ENCODE measurements around the gene REEP6. TPM values are rescaled to one million over a fixed set of nuclear protein-coding genes. Genes with fewer than 3 reads are reported as not detected.

REEP6 gene
- total and polyA plus RNA-seq, 2 of the 8 experiments (the other 6 are each of a cell fraction or from before 2014, with no cell fraction given): 12.6 to 20.7 TPM

DNA sequence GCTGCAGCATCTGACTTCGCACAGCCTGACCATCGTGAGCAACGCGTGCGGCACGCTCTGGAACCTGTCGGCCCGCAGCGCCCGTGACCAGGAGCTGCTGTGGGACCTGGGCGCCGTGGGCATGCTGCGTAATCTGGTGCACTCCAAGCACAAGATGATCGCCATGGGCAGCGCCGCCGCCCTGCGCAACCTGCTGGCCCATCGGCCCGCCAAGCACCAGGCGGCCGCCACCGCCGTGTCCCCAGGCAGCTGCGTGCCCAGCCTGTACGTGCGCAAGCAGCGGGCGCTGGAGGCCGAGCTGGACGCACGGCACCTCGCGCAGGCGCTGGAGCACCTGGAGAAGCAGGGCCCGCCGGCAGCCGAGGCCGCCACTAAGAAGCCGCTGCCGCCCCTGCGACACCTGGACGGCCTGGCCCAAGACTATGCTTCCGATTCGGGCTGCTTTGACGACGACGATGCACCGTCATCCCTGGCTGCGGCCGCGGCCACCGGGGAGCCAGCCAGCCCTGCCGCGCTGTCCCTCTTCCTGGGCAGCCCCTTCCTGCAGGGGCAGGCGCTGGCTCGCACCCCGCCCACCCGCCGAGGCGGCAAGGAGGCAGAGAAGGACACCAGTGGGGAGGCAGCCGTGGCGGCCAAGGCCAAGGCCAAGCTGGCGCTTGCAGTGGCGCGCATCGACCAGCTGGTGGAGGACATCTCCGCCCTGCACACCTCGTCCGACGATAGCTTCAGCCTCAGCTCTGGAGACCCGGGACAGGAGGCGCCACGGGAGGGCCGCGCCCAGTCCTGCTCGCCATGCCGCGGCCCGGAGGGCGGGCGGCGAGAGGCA is 25.6 kb upstream of the REEP6 start (continued):
- peak; percentile 79 for TF ChIP-seq GABPA (IDR thresholded peaks at IDR 0.05; ENCODE audit: borderline replicate concordance, insufficient read depth, low read length)
- TF ChIP-seq, protein P1, sequence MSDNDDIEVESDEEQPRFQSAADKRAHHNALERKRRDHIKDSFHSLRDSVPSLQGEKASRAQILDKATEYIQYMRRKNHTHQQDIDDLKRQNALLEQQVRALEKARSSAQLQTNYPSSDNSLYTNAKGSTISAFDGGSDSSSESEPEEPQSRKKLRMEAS (IDR thresholded peaks at IDR 0.05): peak; percentile 39
- TF ChIP-seq, protein P2, sequence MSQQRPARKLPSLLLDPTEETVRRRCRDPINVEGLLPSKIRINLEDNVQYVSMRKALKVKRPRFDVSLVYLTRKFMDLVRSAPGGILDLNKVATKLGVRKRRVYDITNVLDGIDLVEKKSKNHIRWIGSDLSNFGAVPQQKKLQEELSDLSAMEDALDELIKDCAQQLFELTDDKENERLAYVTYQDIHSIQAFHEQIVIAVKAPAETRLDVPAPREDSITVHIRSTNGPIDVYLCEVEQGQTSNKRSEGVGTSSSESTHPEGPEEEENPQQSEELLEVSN (IDR thresholded peaks at IDR 0.05): peak; percentile 67; the same call in 1 of the 2 replicates
- peak; percentile 5; the same call in 1 of the 2 replicates for TF ChIP-seq BACH1 (IDR thresholded peaks at IDR 0.05; ENCODE audit: low read length)
- no peak for TF ChIP-seq TAF7 (optimal IDR thresholded peaks at IDR 0.05; ENCODE audit: borderline replicate concordance, low read depth, low read length)
- TF ChIP-seq YY1 (IDR thresholded peaks at IDR 0.05; ENCODE audit: low read depth, low read length): 0 out of 2 replicates have a peak, but pooled peaks have one; percentile 6

All from H1 (cell line).